ENCODE data around the gene OSER1. TPM values are rescaled to one million over a fixed set of nuclear protein-coding genes. Genes with fewer than 3 reads are reported as not detected.

The OSER1 gene
- total RNA-seq, 1 donor from 2014 or later: 24.1 TPM

DNA sequence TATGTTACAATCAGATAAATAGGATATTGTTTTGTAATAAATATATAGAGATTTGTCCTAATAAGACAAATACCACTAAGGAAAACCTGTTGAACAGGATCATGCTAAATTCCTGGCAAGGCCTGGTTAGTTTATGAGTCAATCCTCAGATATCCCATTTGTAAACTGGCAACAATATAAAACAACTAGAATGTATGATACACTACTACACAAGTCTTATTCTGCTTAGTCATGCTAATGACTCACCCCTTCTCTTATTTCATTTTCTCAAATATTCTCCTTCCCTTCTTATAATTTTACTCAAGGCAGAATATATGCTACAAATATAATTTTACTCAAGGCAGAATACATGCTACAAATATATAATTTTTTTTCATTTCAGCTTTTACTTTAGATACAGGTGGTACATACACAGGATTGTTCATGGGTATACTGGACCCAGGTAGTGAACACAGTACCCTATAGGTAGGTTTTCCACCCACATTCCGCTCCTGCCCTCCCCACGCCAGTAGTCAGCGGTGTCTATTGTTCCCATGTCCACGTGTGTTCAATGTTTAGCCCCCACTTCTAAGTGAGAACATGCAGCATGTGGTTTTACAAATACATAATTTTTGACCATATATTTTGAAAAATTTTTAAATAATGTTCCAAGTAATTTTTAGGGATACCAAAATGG, 6.3 kb downstream of the OSER1 start:
- TF ChIP-seq, protein P1, sequence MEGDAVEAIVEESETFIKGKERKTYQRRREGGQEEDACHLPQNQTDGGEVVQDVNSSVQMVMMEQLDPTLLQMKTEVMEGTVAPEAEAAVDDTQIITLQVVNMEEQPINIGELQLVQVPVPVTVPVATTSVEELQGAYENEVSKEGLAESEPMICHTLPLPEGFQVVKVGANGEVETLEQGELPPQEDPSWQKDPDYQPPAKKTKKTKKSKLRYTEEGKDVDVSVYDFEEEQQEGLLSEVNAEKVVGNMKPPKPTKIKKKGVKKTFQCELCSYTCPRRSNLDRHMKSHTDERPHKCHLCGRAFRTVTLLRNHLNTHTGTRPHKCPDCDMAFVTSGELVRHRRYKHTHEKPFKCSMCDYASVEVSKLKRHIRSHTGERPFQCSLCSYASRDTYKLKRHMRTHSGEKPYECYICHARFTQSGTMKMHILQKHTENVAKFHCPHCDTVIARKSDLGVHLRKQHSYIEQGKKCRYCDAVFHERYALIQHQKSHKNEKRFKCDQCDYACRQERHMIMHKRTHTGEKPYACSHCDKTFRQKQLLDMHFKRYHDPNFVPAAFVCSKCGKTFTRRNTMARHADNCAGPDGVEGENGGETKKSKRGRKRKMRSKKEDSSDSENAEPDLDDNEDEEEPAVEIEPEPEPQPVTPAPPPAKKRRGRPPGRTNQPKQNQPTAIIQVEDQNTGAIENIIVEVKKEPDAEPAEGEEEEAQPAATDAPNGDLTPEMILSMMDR (conservative IDR thresholded peaks at IDR 0.05; ENCODE audit: low read depth, low read length): no peak
- no peak overlapping the region for H3K4me3 ChIP-seq (ENCODE audit: low read depth, low read length)
- peak; percentile 88 for DNase-seq (ENCODE audit: low read depth)

DNA sequence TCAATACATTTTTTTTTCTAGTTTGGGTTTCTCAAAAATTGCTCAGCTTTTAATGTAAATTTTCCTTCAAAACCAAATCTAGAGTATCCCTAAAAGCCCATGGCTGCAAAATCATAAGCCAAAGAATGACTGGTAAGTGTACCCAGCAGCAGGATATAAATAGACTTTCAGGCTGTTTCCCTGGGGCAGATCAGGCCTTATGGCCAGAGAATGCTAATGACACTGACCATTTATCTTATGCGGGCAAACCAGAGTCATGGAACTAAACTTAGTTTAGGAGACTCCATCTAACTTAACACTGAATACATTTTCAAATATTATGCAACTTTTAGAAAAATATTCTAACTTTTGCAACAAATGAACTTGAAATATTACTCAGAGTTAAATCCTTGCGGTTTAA, 7.4 kb downstream of the OSER1 start:
- TF ChIP-seq, protein P1 (conservative IDR thresholded peaks at IDR 0.05; ENCODE audit: low read depth, low read length): no peak
- no peak for DNase-seq (ENCODE audit: low read depth)
- H3K4me3 ChIP-seq (ENCODE audit: low read depth, low read length): no peak overlapping the region

- H3K4me3 ChIP-seq (ENCODE audit: low read depth, low read length): no peak overlapping the region
- no peak for DNase-seq (ENCODE audit: low read depth)
- TF ChIP-seq, protein P1 (conservative IDR thresholded peaks at IDR 0.05; ENCODE audit: low read depth, low read length): no peak
Measured at GRCh38 chr20:44200983-44201382, 9.6 kb downstream of the OSER1 start.

DNA sequence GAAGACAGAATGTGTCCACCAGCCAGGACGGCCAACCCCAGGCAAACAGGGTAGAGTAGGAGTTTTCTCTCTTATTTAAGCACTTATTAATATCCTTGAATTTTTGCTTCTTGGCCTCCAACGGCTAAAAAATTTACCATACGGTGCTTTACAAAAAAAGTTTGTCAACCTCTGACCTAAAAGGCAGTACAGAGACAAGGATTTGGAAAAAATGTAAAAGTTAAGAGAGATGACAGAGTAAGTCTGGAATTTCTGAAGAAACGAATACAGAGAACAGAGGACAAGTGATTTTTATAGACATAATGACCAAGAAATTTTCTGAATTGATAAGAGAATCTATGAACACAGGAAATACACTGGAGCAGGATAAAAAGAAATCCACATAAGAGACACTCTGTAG, 10.2 kb downstream of the OSER1 start:
- TF ChIP-seq, protein P1 (conservative IDR thresholded peaks at IDR 0.05; ENCODE audit: low read depth, low read length): no peak
- no peak overlapping the region for H3K4me3 ChIP-seq (ENCODE audit: low read depth, low read length)
- no peak for DNase-seq (ENCODE audit: low read depth)

DNA sequence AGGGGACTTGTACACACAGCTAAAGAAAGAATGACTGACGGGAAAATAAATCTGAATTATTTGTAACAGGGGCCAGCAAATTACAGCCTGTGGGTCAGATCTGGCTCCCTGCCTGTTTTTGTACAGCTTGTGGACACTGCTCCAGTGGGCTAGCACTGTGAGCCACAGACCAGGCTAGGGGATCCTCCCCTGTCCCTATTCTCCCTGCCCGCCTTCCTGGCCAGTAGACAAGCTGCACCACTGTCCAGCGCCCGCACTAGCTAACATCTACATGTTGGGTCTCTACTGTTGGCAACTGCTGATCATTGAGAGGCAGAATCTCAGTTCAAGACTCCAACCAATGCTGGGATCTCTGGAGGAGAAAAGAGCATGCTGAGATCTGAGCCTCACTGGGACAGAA, 10.7 kb downstream of the OSER1 start:
- no peak overlapping the region for H3K4me3 ChIP-seq (ENCODE audit: low read depth, low read length)
- no peak for DNase-seq (ENCODE audit: low read depth)
- TF ChIP-seq, protein P1 (conservative IDR thresholded peaks at IDR 0.05; ENCODE audit: low read depth, low read length): no peak

DNA sequence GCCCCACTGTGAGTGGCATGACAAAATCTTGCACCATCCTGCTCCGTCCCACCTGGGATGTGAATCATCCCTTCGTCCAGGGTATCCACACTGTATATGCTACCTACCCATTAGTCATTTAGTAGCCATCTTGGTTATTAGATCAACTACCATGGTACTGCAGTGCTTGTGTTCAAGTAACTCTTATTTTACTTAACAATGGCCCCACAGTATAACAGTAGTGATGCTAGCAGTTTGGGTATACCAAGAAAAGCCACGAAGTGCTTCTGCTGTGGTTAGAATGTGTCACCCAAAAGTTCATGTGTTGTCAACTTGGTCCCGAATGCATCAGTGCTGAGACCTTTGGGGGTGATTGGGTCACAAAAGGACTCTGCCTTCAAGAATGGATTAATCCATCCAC, 11.7 kb downstream of the OSER1 start:
- no peak overlapping the region for H3K4me3 ChIP-seq (ENCODE audit: low read depth, low read length)
- DNase-seq (ENCODE audit: low read depth): no peak
- TF ChIP-seq, protein P1 (conservative IDR thresholded peaks at IDR 0.05; ENCODE audit: low read depth, low read length): no peak

GRCh38 chr20:44196271-44196670, 14.3 kb downstream of the OSER1 start:
- no peak for DNase-seq (ENCODE audit: low read depth)
- TF ChIP-seq, protein P1 (conservative IDR thresholded peaks at IDR 0.05; ENCODE audit: low read depth, low read length): peak; percentile 12
- H3K4me3 ChIP-seq (ENCODE audit: low read depth, low read length): no peak overlapping the region

All from epithelial cell of proximal tubule (primary cell).